GM19328 (cell line): ENCODE results near the gene PROS1.
"Not testable (repeated sequence)": the region's sequence is repeated elsewhere in the genome, so short reads cannot be mapped to it uniquely, and the experiment has no call there.

Experiments
- ATAC-seq: cut with Tn5 transposase; IDR thresholded peaks from one replicate; pipeline ENCODE4 v1.9.1; 2021; ENCODE audit warnings: mild to moderate bottlenecking, moderate library complexity; ENCODE audit not compliant: unreplicated experiment

The PROS1 gene

DNA sequence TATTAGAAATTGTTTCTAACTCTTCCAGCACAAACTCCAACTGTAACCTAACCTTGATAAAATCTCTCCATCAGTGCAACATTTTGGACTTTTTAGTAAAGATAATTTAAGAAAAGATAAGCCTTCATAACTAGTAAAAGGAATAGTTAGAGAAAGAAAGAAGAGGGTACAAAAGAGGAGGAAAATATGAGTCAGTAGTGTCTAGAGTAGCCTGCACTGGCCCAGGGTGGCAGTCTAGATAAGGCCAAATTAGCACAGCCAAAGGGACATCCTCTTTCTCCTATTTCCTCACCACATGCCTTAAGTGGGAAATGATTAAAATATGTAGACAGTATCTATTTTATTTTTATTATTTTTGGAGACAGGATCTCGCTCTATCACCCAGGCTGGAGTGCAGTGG, 3.7 kb downstream of the PROS1 start:
- no peak for ATAC-seq

DNA sequence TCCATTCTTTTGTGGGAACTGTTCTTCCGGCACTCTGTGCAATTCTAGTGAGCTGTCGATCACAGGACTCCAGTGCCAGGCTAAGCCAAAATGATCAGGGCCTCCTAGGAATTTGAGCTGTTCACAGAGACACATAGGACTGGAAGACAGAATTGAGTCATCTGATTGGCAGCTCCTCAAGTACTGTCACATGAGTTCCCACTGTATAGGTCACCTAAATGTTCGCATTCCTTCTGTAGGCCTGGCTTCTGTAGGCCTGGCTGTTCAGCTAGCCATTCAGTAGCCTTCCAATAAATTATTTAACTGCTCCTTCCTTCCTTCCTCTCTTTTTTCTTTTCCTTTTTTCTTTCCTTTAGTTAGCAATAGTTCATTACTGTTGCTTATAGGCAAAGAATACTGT, 4.3 kb downstream of the PROS1 start:
- no peak for ATAC-seq

DNA sequence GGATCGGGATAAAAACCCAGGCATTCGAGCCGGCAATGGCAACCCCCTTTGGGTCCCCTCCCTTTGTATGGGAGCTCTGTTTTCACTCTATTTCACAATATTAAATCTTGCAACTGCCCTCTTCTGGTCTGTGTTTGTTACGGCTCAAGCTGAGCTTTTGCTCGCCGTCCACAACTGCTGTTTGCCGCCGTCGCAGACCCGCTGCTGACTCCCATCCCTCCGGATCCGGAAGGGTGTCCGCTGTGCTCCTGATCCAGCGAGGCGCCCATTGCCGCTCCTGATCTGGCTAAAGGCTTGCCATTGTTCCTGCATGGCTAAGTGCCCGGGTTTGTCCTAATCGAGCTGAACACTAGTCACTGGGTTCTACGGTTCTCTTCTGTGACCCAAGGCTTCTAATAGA, 8.6 kb downstream of the PROS1 start:
- ATAC-seq, result not testable (repeated sequence)

DNA sequence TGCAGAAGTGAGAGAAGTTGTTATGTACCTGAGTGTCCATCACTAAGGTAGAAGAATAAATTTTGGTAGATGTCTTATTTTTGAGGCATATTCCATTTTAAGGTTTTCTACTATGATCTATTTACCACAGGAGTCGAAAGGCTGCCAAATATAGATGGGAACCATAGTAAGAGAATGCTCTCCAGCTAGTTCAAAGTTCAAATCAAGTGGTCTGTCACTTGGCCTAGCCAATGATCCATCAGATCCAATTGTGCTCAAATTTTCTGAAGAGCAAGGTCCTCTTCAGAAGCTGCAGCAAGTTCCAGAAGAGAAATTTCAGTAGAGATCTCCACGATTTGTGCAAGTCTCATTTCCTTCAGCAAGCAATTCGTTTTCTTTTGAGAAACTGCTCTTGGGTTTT, 10.9 kb downstream of the PROS1 start:
- ATAC-seq, result no peak

DNA sequence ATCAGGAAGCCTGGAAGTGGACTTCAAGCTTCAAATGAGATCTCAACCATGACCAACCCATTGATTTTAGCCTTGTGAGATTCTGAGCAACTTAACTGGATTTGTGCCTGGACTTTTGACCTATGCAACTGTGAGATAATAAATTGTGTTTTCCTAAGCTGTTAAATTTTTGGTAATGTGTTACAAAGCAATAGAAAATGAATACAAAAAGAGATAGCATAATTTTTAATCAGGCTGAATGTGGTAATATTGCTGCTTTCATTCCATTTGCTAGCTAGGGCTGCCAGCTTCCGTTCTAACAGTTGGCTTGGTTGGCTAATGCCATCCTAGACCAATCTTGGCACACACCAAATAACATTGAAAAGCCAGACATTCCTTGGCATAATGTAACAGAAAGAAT, 12.2 kb downstream of the PROS1 start:
- no peak for ATAC-seq

DNA sequence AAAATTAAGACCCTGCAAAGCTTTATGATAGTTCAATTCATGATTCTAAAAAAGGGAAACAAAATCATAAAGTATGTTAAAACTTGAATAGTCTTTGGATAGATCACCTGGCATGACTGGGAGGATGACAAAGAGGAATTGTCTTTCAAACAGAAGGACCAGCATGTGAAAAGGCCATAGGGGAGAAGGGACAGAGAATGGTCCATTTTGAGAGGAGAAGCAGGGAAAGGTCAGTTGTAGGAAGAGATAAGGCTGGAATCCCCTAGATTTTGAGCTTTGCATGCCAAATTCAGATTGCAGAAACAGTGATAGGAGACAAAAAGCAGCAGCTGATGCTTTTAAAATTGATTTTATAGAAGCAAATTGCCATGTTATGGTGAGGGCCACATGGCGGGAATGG, 12.7 kb downstream of the PROS1 start:
- ATAC-seq, result no peak

DNA sequence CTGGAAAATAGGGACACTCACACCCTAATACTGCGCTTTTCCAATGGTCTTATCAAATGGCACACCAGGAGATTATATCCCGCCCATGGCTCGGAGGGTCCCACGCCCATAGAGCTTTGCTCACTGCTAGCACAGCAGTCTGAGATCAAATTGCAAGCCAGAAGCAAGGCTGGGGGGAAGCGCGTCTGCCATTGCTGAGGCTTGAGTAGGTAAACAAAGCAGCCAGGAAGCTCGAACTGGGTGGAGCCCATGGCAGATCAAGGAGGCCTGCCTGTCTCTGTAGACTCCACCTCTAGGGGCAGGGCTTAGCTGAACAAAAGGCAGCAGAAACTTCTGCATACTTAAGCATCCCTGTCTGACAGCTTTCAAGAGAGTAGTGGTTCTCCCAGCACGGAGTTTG, 23.7 kb downstream of the PROS1 start:
- ATAC-seq, result not testable (repeated sequence)

DNA sequence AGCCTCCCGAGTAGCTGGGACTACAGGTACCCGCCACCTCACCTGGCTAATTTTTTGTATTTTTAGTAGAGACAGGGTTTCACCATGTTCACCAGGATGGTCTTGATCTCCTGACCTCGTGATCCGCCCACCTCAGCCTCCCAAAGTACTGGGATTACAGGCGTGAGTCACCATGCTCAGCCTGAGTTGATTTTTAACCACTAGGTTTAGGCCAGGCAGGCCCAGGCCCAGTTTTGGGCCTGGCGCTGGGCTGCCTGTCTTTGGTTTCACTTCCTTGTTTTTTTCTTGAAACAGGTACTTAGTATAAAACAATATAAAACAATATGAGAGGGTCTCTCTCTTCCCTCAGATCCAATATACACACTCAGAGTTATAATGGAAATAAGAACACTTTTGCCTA, 36.2 kb downstream of the PROS1 start:
- ATAC-seq, result not testable (repeated sequence)

DNA sequence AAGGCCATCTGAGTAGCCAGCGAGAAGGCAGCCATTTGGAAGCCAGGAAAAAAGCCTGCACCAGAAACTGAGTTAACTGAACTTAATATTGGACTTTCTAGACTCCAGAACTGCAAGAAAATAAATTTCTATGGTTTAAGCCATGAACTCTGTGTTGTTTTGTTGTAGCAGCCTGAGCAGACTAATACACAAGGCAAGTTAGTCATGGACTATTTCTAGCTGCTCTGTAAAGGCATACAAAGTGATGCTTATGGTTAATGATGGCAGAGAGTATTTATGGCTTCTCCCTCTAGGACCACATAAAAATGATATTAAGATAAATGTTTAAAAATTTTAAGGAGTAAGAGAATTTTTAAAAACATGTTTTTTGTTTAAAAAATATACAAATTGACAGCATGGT, 37.1 kb downstream of the PROS1 start:
- no peak for ATAC-seq

DNA sequence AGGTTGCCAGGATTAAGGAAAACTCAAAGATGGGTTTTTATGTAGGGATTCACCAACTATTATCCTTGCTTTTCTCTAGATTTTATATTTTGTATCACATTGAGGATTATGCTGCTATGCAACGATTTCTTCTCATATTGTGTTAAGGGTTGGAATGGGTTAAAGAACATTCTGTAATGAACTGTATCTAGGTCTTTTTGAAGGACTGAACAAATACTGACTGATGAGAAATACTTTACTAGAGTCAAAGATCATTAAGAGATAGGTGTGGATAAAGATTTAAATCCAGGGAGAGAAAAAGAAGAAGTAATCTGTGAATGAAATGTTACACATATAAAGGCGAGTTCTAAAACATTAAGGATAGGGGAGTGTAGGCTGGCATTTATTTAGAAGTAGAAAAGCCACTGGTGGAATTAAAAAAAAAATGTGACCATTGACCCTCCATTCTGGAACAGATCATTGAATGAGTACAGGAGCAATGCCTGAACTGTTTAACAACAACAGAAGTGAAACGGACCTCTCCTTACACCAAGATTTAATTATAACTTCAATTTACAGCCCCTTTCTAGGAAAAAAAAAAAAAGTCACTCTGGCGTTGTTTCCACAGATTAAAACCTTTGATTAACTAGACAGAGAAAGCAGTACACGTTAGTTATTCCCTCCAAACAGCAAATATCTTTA, 39.2 kb downstream of the PROS1 start:
- no peak for ATAC-seq

DNA sequence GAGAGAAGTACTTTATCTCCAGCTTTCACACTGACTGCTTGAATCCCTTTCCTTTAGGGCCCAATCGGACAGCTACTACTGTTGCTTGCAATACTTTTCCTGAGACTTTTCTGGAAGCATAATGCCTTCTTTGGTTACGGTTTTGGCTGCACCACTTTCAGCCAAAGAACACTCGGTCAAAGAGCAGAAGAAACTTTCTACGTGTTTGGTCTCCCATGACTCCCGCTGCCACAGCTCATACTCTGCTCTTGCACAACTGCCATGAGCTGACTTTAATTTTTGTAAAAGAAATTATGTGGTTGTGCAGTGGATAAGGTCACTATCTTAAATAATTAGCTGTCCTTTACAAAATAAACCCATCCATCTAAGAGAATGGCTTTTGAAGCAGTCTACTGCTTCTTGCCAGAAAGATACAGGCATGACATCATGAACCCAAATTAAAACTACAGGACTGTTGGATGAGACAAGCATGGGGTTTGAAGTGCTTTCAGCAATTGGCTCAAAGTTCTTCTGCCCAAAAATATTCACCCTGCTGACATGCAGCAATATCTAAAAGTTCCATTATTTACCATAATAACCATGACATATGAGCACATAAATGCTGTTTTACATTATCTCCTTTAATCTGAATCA, 42.0 kb downstream of the PROS1 start:
- no peak for ATAC-seq

DNA sequence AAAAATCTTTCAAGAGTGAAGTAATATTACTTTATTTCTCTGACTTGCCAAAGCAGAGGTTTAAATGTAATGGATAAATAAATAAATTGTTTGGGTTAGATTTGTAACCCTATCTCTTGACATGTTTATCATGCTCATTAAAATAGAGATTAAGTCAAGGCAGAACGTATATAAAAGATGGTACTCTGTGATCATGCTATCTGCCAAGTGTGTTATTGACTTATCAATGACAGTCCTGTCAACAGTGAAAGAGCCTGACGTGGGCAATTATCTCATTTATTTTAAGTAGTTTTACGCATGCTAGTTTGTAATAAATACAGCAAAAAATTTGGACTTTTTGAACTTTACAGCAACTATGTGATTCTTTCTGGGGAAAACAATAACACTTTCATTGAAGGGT, 43.7 kb downstream of the PROS1 start:
- no peak for ATAC-seq

DNA sequence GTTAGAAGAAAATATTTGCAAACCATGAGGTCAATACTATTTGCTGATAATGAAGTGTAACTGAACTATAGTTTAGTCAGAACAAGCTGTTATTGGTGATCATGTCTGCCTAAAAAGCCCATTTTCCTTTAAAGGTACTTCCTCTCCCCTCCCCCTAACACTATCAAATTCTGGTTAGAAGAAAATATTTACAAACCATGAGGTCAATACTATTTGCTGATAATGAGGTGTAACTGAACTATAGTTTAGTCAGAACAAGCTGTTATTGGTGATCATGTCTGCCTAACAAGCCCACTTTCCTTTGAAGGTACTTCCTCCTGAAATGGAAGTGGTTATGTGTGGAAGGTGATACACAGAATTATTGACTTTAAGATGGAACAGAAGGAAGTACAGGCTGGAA, 46.9 kb downstream of the PROS1 start:
- ATAC-seq, result no peak

DNA sequence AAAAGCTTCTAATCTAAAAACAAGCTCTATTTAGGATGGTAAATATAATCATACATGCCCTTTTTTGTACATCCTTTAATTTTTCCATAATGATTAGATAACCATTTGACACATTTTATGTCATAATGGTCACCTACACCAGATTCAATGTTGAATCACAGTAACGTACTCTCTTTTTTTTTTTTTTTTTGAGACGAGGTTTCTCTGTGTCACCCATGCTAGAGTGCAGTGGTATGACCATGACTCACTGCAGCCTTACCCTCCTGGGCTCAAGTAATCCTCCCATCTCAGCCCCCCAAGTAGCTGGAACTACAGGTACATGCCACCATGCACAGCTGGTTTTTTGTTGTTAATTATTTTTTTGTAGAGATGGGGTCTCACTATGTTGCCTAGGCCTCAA, 49.2 kb downstream of the PROS1 start:
- no peak for ATAC-seq

DNA sequence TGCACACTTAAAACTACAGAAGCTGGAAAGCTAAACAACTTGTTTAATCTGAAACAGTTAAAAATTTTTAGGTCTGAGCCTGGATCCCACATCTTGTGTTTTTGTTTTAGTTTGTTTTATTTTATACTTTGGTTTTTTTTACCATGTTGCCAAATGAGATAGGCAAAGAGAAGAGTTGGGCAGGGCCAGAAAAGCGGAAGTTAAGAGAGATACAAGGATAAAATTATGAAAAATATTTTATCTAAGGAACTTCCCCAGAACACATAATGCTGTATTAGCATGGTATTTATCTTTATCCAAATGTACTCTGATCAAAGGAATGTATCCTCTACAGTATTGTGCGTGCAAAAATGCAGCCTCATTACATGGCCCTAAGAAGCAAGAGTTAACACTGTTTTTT, 50.7 kb downstream of the PROS1 start:
- ATAC-seq, result no peak

DNA sequence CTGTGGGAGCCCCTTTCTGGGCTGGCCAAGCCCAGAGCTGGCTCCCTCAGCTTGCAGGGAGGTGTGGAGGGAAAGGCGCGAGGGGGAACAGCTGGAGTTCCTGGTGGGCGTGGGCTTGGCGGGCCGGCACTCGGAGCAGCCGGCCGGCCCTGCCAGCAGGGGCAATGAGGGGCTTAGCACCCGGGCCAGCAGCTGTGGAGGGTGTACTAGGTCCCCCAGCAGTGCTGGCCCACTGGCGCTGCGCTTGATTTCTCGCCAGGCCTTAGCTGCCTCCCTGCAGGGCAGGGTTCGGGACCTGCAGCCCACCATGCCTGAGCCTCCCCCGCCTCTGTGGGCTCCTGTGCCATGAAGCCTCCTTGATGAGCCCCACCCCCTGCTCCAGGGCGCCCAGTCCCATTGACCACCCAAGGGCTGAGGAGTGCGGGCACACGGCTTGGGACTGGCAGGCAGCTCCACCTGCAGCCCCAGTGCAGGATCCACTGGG, 56.1 kb downstream of the PROS1 start:
- ATAC-seq, result not testable (repeated sequence)

DNA sequence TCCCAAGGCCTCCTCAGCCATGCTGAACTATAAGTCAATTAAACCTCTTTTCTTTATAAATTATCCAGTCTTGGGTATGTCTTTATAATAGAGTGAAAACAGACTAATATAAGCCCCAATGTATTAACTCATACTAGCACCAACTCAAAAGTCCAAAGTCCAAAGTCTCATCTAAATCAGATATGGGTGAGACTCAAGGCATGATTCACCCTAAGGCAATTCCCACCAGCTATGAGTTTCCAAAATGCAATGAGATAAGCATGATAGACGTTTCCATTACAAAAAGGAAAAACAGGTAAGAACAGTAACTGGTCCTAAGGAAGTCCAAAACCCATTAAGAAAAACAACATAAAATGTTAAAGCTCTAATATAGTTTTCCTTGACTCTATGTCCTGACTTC, 60.1 kb downstream of the PROS1 start:
- not testable (repeated sequence) for ATAC-seq

DNA sequence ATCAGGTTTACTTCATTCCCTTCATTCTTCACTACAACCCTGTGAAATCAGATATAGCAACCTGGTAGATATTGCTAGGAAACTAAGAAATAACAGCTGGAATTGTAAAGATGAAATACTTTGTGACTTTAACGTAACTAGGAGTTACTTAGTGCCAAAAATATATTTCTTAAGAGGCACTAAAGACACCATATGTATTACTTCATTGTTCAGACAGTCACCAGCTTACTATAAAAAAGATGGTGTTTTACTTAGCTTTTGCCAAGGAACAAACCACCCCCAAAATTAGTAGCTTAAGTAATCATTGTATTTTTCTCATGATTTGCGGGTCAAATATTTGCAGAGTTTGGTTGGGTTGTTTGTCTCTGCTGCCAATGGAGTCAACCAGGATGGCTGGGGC, 62.5 kb downstream of the PROS1 start:
- ATAC-seq, result no peak

DNA sequence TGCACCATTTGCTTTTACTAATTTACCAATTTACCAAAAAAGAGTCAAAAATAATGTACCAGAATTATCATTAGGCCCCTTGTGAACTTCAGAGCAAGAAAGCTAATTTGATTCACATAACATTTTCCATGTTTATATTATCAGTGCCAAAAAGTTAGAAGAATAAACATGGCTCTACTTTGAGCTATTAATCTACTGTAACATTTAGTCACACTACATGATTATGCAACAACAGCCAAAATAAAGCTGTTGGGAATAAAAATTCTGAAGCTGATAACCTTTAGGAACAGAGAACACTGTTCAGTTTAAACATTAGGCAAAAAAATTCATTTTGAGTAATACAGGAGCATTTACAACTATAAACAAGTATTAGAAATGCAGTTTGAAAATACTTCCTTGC, 63.6 kb downstream of the PROS1 start:
- ATAC-seq, result no peak

DNA sequence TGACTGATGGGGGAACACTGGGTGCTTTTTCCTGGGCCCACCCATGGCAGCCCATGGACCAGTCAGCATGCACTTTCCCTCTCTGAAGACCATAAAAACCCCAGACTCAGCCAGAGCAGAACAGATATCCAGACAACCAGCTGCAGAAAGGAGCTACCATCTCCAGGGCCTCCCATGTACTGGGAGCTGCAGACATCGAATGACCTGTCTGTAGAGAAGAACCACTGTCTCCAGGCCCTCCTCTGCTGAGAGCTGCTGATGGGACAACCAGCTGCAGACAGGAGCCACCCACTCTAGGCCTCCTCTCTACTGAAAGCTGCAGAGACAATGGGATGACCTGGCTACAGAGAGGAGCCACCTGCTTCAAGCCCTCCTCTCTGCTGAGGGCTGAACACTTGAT, 66.6 kb downstream of the PROS1 start:
- no peak for ATAC-seq

DNA sequence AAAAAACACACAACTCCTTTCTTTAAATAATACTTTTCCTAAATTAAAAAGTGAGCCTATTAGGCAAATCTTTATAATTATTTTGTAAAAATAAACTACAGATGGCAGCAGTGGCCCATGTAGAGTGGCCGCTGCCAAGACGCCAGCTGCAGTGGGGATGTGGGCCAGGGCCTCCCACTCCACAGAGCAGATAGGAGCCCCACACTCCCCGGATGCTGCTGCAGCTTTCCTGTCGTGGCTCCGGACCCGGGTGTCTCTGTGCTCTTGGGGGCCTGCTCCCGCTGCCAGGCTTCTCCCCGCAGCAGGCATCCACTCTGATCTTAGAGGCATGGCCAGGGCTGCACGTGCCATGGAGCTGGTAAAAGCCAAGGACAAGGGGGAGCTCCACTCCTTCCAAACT, 67.5 kb downstream of the PROS1 start:
- ATAC-seq, result no peak

DNA sequence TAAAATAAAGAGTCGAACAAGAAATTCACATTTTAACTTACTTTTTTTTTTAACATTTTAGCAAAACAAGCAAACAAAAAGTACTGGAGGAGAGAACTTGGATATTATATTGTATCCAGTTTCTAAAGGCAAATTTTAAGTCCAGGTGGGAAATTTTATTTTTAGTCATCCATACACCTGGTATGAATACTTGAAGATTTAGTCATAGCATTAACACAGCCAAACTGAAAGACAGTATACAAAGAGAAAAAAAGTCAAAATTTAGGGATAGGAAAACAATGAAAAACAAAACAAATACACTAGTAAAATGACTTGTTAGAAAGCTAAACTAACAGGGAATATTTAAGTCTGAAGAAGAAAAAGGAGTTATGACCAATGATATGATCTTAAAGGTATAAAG, 69.1 kb downstream of the PROS1 start:
- no peak for ATAC-seq
